ENCODE results near the gene IL17RA.

GRCh38 chr22:17140826-17141766 is 56.3 kb downstream of the IL17RA start:
- TF ChIP-seq CTCF (IDR thresholded peaks at IDR 0.05) (no peak), POLR2A (IDR thresholded peaks at IDR 0.05) (no peak), POLR2AphosphoS5 (IDR thresholded peaks at IDR 0.05) (no peak)

All from prostate gland (tissue), 2 donors.